HuH-7 (cell line): ENCODE data around the gene GPR142.

Source experiments
- DNase-seq: peaks from one replicate; pipeline ENCODE4 v3.0.0; 2011; ENCODE audit warnings: low spot score

The GPR142 gene

DNA sequence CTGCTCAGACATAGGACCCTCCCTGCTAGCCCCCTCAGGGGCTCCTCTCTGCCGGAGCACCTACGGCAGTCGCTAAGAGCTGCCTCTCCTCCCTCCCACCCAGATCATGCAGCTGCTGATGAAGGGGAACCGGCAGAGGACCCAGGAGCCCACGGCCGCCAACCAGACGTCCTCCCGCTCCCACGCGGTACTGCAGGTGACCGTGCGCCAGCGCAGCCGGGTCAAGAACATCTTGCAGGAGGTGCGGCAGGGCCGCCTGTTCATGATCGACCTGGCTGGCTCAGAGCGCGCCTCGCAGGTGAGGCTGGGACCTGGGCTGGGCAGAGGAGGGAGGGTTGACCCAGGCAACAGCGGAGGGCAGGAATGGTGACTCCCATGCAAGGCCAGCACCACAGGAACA lies 22.6 kb upstream of the GPR142 start:
- no peak for DNase-seq

DNA sequence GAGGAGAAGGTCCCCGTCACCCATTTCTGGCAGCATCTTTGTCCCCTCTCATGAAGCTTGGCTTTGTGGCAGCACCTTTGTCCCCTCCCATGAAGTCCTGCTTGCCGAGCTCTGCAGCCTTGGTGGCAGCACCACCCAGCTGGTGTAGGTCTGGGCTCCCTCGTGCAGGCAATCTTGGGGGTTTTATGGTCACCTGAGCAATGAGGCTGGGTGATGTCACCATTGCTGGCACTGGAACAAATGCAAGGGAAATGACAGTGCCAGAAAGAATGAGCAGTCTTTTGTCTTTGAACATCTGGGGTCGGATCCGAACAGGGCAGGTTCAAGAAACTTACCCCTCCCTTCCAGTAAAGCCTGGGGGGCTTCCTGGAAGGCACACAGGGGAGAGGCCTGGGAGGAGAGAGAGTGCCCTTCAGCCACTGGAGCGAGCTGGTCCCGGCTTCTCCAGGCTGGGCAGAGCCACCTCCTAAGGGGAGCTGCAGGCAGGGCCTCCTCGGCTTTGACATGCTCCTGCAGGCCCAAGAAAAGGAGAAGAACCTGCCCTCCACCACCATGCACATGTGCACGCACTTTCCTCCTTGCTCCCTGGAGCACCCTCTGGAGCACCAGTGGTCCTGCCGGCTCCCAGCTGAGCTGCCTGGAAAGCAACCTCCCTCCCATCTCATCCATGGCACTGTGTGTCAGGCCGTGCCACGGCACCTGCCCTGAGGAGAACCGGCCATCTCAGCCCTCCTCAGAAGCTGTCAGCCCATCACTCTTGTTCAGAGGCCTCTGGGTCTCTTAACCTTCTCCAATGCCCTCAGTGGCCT lies 21.7 kb upstream of the GPR142 start:
- DNase-seq, result no peak

DNA sequence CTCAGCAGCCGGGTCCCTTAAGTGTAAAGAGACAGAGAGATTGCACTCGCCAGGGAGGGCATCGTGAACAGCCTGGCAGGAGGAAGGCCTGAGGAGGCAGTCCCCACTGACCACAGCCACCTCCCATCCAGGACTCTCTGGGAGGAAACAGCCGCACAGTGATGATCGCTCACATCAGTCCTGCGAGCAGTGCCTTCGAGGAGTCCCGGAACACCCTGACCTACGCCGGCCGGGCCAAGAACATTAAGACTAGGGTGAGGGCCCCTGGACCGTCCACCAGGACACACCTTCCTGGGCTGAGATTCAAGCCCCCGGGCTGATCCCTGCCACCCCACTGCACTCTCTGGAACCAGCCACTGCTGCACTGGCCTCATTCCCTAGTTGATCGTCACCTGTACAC lies 19.7 kb upstream of the GPR142 start:
- no peak for DNase-seq

DNA sequence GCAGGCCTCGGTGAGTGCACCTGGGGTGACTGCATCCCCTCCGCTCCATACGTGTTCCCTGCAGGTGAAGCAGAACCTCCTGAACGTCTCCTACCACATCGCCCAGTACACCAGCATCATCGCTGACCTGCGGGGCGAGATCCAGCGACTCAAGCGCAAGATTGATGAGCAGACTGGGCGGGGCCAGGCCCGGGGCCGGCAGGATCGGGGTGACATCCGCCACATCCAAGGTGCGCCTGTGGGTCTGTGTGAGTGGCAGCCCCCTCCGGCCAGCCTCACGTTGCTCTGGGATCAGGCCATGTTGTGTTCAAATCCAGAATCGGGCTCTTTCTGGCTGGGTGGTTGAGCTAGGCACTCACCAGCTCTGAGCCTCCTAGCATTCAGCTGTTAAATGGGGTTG lies 18.2 kb upstream of the GPR142 start:
- no peak for DNase-seq

DNA sequence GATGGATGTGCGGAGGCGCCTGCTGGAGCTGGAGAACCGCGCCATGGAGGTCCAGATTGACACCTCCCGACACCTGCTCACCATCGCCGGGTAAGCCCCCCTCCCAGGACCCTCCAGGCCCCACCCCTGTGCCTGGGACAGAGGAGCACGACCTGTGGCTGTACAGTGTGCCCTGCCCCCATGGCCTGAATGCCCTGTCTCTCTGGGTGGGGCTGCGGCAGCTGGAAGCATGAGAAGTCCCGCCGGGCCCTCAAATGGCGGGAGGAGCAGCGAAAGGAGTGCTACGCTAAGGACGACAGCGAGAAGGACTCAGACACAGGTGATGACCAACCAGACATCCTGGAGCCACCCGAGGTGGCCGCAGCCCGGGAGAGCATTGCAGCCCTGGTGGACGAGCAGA lies 16.8 kb upstream of the GPR142 start:
- DNase-seq, result no peak

DNA sequence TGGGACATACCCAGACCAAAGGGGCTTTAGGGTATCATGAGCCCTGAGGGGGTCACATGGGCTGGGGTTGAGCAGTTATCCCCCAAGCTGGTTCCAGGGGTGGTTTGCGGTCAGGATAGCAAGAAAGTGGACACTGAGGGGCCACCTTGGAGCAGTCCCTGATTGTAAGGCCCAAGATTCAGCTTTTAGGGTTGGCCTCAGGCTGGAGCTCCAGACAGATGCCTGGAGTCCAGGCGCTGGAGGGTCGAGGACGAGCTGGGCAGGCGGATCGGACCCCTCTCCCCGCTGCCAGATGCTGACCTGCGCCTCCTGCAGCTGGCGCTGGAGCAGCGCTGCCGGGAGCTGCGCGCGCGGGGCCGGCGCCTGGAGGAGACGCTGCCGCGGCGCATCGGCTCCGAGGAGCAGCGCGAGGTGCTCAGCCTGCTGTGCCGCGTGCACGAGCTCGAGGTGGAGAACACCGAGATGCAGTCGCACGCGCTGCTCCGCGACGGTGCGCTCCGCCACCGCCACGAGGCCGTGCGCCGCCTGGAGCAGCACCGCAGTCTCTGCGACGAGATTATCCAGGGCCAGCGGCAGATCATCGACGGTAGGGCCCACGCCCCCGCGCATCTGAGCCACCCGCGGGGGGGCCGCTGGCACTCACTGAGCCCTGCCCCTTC lies 15.6 kb upstream of the GPR142 start:
- DNase-seq, result no peak

DNA sequence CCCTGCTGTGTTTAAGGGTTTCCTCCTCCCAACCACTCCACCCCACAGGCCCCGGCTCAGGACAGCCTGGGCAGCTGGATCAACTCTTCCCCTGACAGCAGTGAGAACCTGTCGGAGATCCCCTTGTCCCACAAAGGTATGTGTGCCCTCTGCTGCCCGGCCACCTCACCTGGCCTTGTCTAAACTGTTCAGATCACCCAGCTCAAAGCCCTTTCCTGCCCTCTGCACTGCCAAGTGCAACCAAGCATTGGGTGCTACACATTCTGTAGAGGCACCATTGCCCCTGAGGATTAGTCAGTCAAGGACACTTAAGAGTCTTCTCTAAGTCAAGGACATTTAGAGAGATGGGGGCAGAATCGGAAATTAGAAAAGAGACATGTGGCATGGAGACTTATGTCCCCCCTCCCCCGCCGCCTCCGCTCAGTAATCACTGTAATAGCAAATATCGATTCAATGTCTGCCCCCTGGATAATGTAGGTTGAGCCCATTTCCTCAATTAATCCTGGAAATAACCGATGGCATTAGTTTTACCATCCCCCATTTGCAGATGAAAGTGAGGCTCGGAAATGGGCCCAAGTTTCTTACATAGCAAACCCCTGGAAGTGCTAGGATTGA lies 13.8 kb upstream of the GPR142 start:
- DNase-seq, result no peak

DNA sequence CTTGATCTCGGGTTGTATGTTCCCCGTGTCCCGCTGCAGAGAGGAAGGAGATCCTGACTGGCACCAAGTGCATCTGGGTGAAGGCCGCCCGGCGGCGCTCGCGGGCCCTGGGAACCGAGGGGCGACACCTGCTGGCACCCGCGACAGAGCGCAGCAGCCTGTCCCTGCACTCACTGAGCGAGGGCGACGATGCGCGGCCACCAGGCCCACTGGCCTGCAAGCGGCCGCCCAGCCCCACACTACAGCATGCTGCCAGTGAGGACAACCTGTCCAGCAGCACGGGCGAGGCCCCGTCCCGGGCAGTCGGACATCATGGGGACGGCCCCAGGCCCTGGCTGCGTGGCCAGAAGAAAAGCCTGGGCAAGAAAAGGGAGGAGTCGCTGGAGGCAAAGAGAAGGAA lies 13.2 kb upstream of the GPR142 start:
- peak; percentile 99 for DNase-seq

DNA sequence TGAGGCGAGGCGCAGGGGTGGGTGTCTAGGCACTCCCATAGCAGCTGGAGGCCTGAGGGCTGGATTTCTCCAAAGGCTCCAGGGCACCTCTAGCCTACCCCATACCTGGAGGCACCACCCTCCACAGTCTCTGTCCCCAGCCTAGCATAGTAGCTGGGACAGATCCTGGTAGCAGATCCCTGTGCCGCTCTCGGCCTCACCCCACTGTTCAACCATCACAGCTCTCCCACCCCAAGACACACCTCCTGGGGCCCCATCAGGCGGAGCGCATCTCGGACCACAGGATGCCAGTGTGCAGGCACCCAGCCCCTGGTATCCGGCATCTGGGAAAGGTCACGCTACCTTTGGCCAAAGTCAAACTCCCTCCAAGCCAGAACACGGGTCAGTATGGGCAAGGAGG lies 12.7 kb upstream of the GPR142 start:
- DNase-seq, result no peak

DNA sequence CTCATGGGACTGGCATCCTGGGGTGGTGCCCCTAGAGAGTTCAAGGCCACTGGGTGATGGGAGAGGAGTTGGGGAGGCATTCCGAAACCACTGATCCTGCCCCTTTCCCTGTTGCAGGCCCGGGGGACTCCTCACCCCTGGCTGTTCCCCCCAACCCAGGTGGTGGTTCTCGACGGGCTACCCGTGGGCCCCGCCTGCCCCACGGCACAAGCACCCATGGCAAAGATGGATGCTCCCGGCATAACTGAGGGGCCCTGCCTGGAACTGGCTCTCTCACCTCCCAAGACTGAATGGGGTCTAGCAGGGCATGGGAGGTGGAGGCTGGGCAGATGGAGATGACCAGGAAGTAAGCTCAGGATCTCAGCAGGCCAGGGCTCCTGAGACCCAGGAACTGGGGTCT lies 12.2 kb upstream of the GPR142 start:
- DNase-seq, result no peak

DNA sequence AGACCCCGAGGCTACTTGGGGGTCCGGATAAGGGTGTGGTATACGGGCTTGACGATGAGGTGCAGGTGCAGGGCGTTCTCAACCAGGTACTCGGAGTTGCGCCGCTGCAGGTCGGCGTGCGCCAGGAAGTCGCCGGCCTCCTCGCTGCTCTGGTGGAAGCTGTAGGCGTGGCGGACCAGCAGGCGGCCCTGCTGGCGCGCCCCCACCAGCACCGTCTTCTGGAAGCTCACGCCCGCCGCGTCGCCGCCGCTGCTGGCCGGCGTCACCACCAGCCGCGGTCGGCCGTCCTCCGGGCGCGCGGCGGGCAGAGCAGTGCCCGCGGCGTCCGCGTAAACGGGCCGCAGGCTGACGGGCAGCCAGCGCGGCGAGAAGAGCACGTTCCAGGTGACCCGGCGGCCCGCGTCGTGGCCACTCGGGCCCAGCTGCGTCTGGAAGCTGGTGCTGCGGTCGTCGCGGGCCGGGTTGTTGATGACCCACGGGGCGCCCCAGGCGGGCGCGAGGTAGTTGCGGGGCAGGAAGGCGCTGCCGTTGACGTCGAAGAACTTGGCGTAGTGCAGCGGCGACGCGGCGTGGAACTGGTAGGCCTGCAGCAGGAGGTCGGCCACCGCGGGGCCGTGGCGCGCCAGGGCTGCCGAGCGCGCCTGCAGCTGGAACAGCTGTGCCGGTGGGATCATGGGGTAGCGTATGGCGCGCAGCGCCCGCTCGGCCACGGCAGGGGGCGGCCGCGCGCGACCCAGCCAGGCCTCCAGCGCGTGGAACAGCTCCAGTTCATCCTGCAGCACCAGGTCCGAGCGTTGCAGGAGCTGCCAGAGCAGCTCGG lies 10.4 kb upstream of the GPR142 start:
- DNase-seq, result no peak

DNA sequence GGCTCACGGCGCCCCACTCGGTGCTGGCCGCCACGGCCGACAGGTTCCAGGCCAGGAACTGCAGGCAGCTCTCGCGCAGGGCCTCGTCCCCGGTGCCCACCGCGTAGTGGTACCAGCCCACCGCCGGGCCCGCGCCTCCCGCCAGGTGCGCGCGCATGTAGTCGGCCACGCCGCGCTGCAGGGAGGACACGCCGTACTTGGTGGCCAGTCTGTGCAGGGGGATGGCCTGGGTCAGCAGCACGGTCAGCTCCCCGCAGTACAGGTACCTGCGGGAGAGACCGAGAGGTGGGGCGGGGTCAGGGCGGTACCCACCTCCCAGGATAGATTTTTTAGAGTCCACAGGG lies 9.9 kb upstream of the GPR142 start:
- DNase-seq, result no peak

DNA sequence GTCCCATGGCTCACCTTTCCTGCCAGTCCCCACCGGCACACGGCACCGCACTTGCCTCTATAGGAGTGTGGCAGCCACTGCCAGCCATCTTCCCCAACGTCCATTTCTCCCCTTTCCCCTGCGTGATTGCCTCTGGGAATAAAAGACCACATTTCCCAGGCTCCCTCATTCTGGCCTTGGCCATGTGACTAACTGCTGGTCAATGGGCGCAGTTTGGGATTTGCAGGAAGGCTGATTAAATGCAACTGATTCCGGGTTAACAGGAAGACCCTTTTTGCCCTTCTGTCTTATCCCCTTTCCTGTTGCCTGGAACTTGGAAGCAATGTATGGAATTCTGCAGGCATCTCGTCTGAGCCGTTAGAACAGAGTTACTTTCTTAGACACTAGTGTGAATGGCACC lies 8.6 kb upstream of the GPR142 start:
- no peak for DNase-seq

DNA sequence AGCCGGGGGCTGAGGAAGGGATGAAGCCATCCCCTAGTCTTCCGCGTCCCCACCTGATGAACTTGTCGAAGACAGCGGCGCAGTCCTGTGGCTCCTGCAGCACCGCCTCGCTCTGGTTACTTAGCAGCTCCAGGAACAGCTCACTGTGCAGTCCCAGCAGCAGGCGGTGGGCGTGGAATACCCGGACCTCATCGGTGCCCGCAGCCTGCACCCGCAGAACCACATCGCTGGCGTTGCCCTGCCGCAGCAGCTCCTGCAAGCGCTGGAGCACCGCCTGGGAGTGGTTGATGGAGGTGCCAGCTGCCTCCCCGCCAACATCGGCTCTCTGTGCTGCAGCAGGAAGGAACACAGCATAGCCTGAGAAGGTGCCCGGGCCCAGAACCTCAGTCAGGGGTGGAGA lies 7.4 kb upstream of the GPR142 start:
- DNase-seq, result no peak

DNA sequence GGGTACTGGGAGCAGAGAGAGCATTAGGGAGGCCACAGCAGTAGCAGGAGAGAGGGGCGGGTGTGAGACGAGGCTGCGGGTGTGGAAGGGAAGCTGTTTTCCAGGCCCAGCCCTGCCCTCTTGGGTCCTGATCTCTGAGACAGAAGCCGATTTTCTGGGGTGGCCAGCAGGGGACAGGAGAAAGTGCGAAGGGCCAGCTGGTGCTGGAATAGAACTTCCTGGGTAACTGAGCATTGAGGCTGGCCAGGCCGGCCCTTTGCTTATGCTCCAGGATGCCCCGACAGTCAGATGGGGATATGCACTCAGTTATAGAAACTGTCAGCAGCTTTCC lies 6.4 kb upstream of the GPR142 start:
- DNase-seq, result no peak

DNA sequence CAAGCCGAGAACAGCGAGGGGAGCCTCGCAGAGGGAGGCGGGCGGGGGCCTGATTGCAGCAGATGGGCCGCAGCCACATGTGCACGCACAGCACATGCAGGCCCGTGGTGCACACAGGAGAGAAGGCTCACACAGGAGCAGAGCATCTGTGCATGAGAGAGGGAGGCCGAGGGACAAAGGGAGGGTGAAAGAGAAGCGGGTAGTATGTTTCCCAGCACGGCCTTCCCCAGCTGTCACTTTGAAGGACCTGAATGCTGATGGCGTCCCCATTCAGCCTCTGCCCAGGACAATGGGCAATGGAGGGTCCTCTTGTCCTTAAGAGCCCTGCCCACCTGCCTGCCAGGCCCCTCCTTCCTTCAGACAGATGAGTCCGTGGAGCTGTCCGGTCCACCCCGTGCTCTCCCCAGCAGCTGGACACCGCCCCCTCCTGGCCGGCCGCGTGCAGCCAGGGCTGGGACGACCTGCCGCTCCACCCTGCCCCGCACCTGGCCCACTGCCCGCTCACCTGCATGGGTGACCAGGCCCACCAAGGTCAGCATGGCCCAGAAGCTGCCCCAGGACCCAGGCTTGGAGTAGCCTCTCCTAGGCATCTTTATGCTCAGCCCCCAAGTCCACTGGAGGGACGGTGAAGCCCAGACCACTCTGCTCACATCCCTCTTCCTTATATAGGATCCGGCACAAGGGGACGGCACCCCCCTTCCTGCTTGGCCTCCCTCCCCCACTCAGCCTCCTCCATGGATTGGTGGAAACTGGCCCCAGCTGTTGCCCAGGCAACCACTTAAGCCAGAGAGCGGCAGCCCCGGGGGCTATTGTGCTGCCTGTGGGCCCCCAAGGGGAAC lies 5.9 kb upstream of the GPR142 start, which contains the start of gene BTBD17:
TSS of gene BTBD17 (minus strand) at position 639 of the 839 bp plus-strand sequence. CDS start at position 590, 49 bp downstream.
- DNase-seq, result peak; percentile 86

DNA sequence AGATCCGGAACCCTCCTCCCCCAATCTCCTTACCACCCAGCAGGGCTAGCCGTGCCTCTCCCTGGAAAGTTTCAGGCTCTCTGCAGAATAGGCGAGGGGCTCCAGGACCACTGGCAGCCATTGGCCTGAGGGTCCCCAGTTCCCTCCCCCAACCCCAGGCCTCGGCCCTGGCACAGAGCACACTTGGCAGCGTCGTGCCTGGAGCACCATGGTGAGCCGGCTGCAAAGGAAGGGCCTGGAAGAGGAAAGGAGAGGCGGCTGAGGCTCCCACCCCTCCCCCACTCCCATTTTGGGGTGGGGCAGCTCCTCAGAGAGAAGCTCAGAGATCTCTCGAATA lies 5.3 kb upstream of the GPR142 start:
- DNase-seq, result no peak

DNA sequence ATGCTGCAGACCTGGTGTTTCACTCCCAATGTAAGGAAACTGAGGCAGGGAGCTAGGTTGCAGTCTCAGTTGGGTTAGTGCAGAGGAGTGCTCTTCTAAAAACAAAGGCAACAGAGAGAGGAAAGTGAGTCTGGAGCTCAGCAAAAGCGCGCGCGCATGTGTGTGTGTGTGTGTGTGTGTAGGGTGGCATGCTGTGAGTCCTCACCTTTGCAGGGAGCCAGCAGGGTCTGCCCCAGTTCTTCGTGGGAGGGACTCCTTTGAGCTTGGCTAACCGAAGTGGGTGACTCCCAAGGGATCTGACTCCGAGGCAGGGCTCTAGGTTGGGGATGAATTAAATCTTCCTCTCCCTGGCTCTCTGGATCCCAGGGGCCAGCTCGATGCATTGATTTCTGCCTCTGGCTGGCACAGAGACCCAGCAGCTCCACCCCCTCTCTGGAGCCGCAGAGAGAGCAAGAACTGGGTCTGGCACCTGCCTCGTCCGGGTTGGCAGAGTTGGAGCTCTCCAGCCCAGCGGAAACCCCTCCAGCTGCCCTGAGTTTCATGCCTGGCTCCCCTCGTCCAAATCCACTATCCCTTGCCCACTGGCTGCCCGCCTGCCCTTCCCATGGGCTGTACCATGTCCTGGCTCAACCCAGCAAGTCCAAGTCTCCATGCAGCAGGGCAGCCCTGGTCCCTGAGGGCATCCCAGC lies 4.4 kb upstream of the GPR142 start:
- no peak for DNase-seq

DNA sequence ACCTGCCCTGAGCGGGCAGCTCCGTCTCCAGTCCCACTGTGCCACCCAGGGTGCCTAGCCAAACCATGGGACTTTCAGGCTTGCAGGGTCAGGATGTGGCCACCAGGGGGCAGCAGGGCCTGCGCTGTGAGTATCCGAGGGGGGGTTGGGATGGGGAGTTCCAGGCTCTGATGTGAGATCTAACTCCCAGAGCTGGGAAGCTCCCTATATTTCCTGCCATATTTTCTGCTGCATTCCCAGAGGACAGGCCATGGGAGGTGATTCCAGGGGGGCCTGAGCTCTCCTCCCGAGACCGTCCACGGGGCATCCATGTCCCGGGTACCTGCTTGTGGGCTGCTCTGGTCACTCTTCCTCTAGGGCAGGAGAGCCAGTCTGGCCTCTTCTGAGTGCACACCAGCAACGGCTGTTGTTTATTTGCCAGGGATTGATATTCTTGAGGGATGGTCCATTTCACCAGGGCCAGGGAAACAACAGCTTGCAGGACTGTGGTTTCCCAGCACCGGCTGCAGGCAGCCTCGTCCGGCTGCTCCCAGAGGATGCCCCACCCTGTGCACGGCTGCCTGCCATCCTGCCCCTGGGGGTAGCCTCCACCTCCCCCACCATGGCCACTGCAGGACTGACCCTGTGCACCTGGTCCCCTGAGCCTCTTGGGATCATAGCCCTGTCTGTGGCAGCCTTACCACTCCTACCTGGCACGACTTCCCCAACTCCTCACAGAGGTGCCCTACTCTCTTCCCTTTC lies 1.2 kb downstream of the GPR142 start:
- DNase-seq, result peak; percentile 95

DNA sequence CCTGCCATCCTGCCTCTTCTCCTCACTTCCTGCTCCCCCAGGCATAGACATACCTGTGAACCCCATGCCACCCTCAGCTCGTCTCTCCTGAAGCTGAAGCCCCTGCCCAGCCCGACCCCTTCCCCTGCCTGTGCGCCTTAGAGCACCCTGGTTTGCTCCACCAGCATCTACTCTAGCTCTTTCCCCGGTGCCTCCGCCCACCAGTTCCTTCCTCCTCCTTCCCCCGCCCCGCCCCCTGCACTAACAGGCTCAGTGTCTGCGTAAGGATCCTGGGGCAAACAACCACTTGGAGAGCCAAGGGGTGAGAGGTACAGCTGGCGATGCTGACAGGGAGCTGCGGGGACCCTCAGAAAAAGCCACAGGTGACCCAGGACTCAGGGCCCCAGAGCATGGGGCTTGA lies 1.9 kb downstream of the GPR142 start:
- DNase-seq, result no peak
